Breast epithelium (tissue), 4 donors: Measurements from ENCODE around the gene FAM83F. TPM values are rescaled to one million over a fixed set of nuclear protein-coding genes. Genes with fewer than 3 reads are reported as not detected.
A peak's percentile ranks its signal among the peaks of the same experiment; 100 is the strongest.

Source experiments
- DNase-seq, 2 donors: peaks; one replicate each; pipeline ENCODE4 v3.0.0-alpha.2; 2019; ENCODE audit warnings: low spot score in 2 of 2
- H3K27ac ChIP-seq, 2 donors: fragments of 200-600 bp; sonication (generic) in 1 of 2; one replicate each; pipeline ENCODE4 v1.5.1; 2016 to 2019; ENCODE audit warnings: mild to moderate bottlenecking in 1 of 2
- H3K27me3 ChIP-seq, 2 donors: fragments of 200-600 bp; sonication (generic) in 1 of 2; one replicate each; pipeline versions ENCODE4 v1.5.1 to v1.6.0; 2017 to 2019; ENCODE audit warnings: control low read depth in 1 of 2, mild to moderate bottlenecking in 1 of 2
- H3K36me3 ChIP-seq: fragments of 200-600 bp; one replicate; pipeline ENCODE4 v1.5.1; 2019
- H3K4me1 ChIP-seq, 2 donors: fragments of 200-600 bp; sonication (generic); one replicate each; pipeline ENCODE4 v1.5.1; 2016 to 2019; ENCODE audit warnings: control low read depth in 1 of 2
- H3K4me3 ChIP-seq, 3 donors: fragments of 200-600 bp; sonication (generic); 1 replicate in 2 of 3; 2 replicates in 1 of 3; pipeline ENCODE4 v1.5.1; 2016 to 2019; ENCODE audit warnings: mild to moderate bottlenecking in 3 of 3, moderate library complexity in 2 of 3
- H3K9me3 ChIP-seq, 2 donors: fragments of 200-600 bp; sonication (generic) in 1 of 2; one replicate each; pipeline ENCODE4 v1.5.1; 2016 to 2019; ENCODE audit warnings: control low read depth in 1 of 2
- POLR2A ChIP-seq: fragments of 450-650 bp; IDR thresholded peaks from one replicate; pipeline ENCODE4 v1.6.1; 2016; ENCODE audit warnings: antibody characterized with exemption, mild to moderate bottlenecking, moderate library complexity
- POLR2AphosphoS5 ChIP-seq, 3 donors: sonication (generic); formaldehyde crosslinking; IDR thresholded peaks; one replicate each; pipeline ENCODE4 v1.6.1; 2017; ENCODE audit warnings: antibody characterized with exemption in 3 of 3
- intact Hi-C: fragments of 100-400 bp; cut with DNase I; formaldehyde crosslinking; loops from one replicate; pipeline ENCODE4 v1.15.1; 2023; ENCODE audit warnings: low total_unique reads
- total RNA-seq, 3 donors: library from RNA; depleted of rRNA; stranded (reverse); fragments of >200 nt; gene quantifications; one replicate each; pipeline ENCODE4 v1.1.0, GENCODE V29; 2016
- TF ChIP-seq, protein P1 (sequence below), 3 donors: fragments of 450-650 bp; IDR thresholded peaks; one replicate each; pipeline ENCODE4 v1.5.1; 2016 to 2017; ENCODE audit warnings: antibody characterized with exemption in 3 of 3, mild to moderate bottlenecking in 3 of 3, moderate library complexity in 3 of 3

Gene FAM83F
- total RNA-seq, 3 donors from 2014 or later, result 4.5 to 15.5 (median 7.5) TPM

DNA sequence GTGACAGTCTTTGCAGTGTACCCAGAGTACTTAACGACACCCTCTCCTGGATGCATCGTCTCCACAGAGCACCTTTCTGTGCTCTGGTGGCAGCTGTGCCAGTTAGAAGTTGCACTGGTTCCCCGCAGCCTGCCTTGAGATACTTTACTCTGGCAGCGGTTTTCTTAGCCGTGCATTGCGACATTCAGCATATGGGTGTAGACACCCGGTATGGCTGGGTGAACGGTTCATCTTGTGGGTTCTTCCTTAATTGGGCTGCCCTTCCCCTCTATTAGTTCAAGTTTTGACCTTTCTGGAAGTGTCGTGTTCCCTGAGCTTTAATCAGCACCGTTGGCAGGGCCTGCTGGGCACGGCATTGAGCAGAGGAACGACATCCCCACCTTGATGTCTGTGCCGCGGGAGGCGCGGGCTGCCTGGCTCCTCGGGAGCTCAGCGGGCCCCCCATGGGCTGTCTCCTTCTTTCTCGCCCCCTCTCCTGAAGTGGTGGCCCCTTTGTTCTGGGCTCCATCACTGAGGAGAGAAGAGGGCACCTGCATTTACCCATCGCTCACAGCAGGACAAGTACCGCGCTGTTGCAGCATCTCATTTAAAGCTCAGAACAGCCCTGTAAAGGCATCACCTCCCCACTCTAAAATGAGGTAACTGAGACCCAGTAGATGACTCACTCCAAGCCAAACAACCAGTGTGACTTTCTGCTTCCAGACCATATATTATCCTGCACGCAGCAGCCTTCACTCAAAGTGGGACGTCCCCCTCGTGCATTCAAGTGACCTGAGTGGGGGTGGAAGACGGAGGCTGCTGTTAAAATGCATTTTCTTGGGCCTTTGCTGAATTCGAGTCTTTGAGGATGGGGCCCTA, 13.3 kb downstream of the FAM83F start:
- intact Hi-C loops, result no loop called here
- Histone ChIP-seq H3K9me3 (no peaks in the 10 kb centered on the region), H3K27ac (peak overlapping the region in 1 of 2 donors; percentile 69), H3K36me3 (no peaks in the 10 kb centered on the region), H3K27me3 (no peaks in the 10 kb centered on the region), H3K4me1 (peaks cover 0 to 8% of the 10 kb centered on the region in 2 donors), H3K4me3 (no peak overlapping the region)
- TF ChIP-seq, protein P1, sequence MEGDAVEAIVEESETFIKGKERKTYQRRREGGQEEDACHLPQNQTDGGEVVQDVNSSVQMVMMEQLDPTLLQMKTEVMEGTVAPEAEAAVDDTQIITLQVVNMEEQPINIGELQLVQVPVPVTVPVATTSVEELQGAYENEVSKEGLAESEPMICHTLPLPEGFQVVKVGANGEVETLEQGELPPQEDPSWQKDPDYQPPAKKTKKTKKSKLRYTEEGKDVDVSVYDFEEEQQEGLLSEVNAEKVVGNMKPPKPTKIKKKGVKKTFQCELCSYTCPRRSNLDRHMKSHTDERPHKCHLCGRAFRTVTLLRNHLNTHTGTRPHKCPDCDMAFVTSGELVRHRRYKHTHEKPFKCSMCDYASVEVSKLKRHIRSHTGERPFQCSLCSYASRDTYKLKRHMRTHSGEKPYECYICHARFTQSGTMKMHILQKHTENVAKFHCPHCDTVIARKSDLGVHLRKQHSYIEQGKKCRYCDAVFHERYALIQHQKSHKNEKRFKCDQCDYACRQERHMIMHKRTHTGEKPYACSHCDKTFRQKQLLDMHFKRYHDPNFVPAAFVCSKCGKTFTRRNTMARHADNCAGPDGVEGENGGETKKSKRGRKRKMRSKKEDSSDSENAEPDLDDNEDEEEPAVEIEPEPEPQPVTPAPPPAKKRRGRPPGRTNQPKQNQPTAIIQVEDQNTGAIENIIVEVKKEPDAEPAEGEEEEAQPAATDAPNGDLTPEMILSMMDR (IDR thresholded peaks at IDR 0.05), result no peak
- no peak for TF ChIP-seq POLR2AphosphoS5 (IDR thresholded peaks at IDR 0.05)
- no peak for TF ChIP-seq POLR2A
- DNase-seq, result no peak

DNA sequence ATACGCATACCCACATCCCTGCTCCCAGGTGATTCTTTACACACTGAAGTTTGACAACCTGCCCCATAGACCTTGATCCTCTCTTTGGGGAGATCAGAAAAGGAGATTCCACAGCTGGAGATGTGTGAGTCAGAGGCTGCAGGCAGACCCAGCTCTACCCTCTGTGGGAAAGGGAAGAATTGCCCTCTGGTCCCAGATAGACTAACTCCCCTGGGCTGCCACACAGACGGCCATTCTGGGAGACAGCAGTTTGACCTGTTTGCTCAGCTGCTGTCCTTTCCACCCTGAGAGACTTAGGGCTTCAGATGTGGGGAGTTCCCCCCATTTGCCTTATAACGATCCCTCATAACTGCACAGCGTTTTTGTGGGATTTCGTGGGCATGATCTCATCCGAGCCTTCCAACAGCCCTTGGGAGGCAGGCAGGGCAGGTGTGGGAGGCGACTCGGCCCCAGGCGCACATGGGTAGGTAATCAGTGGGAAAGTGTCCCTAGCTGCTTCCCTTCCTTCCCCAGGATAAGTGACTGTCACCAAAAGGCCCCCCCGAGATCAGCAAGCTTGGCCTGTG, 14.1 kb downstream of the FAM83F start:
- H3K4me3 ChIP-seq, result no peak overlapping the region
- TF ChIP-seq POLR2A (no peak), POLR2AphosphoS5 (IDR thresholded peaks at IDR 0.05) (no peak)
- TF ChIP-seq, protein P1 (IDR thresholded peaks at IDR 0.05), result no peak
- no peak for DNase-seq
- no peaks in the 10 kb centered on the region for H3K27me3 ChIP-seq
- H3K27ac ChIP-seq, result peak overlapping the region; percentile 46 to 69
- peaks cover 0 to 8% of the 10 kb centered on the region in 2 donors for H3K4me1 ChIP-seq
- H3K36me3 ChIP-seq, result no peaks in the 10 kb centered on the region
- intact Hi-C loops, result no loop called here
- H3K9me3 ChIP-seq, result no peaks in the 10 kb centered on the region

DNA sequence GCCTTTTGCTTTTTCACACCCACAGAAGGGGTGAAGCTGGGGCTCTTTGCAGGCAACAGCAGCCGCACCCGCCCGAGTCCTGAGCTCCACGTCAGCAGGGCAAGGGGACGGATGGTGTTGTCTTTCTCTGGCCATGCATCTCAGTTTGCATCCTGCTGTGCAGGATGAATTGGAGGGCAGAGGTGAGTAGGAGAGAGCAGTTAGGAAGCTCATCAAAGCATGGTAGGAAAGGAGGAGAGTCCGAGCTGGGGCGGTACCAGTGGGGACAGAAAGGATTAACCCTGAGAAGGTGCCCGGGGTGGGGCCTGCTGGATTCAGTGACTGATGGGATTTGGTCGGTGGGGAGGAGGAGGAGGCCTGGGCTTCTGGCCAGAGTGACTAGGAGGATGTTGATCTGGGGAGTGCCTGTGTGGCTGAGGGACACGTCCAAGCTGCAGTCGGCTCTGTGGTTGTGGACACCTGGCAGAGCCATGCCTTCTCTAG, 14.6 kb downstream of the FAM83F start:
- Histone ChIP-seq H3K27me3 (no peaks in the 10 kb centered on the region), H3K27ac (peak overlapping the region; percentile 46 to 69)

DNA sequence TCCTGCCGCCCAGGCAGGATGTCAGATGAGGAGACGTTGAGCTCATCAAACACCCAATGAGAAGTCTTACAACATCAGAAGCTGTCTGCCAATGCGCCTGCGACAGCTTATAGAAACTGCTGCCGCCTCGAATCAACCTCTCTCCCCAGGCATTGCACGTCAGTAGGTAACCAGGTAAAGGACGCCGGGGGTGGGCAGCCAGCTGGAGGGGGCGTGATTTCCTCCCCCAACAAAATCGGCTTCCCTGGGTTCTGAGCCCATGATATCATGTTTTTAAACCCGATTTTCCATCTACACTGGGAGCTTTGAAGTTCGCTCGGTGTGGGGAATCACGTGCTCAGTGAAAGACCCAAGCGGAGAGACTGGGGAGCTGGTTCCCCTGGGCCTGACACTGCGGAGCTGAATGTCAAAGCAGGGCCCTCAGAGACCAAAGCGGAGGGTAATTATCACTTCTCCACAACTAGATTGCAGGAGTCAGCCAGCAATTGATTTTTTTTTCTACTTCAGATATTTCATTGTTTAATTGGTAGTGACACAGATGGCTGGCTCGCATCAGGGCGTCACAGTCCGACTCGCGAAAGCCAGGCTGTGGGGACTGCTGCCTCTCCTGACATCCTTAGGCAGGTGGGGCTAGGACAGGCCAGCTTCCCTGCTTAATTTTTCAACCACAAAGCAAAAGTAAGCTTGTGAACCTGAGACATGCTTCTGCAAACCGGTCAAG, 15.4 kb downstream of the FAM83F start:
- TF ChIP-seq, protein P1 (IDR thresholded peaks at IDR 0.05), result no peak
- no peak for TF ChIP-seq POLR2A
- Histone ChIP-seq H3K36me3 (no peaks in the 10 kb centered on the region), H3K9me3 (no peaks in the 10 kb centered on the region), H3K27ac (peak overlapping the region; percentile 46 to 69), H3K4me3 (peak overlapping the region in 1 of 3 donors; percentile 10), H3K27me3 (no peaks in the 10 kb centered on the region), H3K4me1 (peaks cover 0 to 13% of the 10 kb centered on the region in 2 donors)
- DNase-seq, result no peak
- intact Hi-C loops, result no loop called here

More for the DNA sequence above, 14.6 kb downstream of the FAM83F start:
- TF ChIP-seq POLR2A (no peak), POLR2AphosphoS5 (IDR thresholded peaks at IDR 0.05) (no peak)
- TF ChIP-seq, protein P1 (IDR thresholded peaks at IDR 0.05), result no peak
- H3K4me1 ChIP-seq, result peaks cover 0 to 8% of the 10 kb centered on the region in 2 donors
- no peak for DNase-seq
- H3K36me3 ChIP-seq, result no peaks in the 10 kb centered on the region
- H3K4me3 ChIP-seq, result no peak overlapping the region
- intact Hi-C loops, result no loop called here
- no peaks in the 10 kb centered on the region for H3K9me3 ChIP-seq
